HG03432 (cell line): ENCODE results near the gene PARP3.

ENCODE experiments used
- ATAC-seq: cut with Tn5 transposase; IDR thresholded peaks from one replicate; pipeline ENCODE4 v1.9.1; 2021; ENCODE audit warnings: mild to moderate bottlenecking, moderate library complexity; ENCODE audit not compliant: unreplicated experiment

PARP3 gene

GRCh38 chr3:51933471-51934138 lies 8.6 kb upstream of the PARP3 start:
- ATAC-seq: no peak

GRCh38 chr3:51934139-51934850 lies 7.9 kb upstream of the PARP3 start:
- ATAC-seq: no peak

GRCh38 chr3:51934991-51935885 lies 6.9 kb upstream of the PARP3 start:
- ATAC-seq: no peak

- no peak for ATAC-seq
Measured at GRCh38 chr3:51935886-51936755, 6.0 kb upstream of the PARP3 start.

DNA sequence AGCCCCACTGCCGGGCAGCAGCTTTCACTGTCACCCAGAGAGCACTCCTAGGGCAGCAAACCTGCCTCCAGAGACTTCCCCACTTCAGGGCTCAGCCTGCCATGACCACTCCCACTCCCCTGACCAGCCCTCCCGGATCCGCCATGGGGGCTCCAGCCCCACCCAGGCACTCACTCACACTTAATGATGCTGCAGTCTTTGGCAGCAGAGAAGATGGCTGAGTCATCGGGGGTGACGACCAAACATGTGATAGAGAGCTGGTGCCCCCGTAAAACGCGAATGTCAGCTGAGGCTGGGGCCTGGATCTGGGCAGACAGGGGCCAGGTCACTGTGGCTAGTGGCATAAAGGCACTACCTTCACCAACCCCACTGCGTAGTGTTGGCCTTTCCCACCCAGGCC lies 5.1 kb upstream of the PARP3 start:
- ATAC-seq: no peak

DNA sequence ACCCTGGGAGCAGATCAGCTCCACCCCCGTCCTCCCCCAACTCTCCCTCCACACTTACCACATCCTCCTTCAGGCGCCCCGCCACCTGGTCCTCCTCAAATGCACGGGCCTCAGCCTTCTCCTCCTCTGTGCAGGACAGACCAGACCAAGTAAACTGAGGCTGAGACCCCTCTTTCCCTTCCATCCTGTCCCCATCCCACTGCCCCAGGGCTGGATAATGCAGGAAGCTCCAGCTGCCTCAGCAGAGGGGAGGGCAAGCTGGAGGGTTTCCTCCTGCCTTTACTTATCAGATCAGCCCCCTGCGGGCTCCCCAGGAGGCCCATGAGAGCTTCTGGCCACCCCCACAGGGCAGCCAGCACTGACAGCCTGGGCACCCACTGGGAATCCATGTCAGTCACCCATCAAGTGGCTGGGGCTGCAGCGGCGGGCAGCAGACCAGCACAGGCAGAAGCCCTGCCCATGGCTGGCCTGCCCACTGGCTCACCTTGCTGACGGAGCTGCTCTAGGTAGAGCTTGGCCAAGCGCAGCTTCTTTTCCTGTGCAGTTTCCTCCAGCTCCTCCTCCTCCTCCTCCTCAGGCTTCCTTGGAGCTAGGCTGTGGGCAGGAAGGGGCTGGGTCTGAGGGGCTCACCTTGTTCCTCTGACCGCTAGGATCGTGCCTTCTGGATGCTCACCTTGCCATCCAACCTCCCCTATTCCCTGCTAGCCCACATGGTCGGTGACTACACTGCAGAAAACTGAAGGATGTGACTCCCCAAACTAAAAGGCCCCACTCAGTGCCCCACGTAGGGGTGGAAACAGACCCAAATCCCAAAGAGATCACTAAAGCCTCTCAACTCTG lies 4.3 kb upstream of the PARP3 start:
- no peak for ATAC-seq

DNA sequence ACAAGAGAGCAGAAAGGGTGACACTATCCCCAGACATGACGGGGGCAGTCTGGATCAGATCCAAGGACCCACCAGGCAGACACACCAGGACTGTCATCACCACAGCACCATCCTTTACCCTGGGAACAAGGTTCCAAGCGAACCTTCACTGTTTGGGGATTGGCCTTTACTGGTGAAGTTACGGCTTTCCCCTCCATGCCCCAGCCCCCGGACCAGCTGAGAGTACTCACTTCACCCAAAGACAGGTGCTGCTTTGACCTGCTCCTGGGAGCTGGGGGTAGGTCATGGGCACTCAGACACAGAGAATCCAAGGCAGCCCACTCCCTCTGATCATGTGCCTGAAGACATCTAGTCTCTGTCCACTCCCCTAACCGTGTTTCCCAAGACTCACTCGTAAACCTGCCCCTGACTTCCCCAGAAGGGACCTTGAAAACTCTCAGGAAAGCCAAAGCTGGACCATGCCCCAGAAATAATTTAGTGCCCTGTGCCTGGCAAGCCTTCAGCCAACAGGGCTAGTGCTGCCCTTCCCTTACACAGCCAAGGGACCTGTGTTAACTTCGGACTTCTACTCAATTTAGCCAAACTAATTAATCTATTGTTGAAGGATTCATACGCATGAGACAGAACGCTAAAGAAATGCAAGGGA lies 3.3 kb upstream of the PARP3 start:
- ATAC-seq: no peak

- no peak for ATAC-seq
Measured at GRCh38 chr3:51940648-51941462, 1.3 kb upstream of the PARP3 start.

GRCh38 chr3:51941463-51941797 lies 733 bp upstream of the PARP3 start:
- no peak for ATAC-seq

GRCh38 chr3:51942603-51943450 lies 664 bp downstream of the PARP3 start:
- ATAC-seq: peak; percentile 27

GRCh38 chr3:51943451-51944391 lies 1.6 kb downstream of the PARP3 start:
- no peak for ATAC-seq

DNA sequence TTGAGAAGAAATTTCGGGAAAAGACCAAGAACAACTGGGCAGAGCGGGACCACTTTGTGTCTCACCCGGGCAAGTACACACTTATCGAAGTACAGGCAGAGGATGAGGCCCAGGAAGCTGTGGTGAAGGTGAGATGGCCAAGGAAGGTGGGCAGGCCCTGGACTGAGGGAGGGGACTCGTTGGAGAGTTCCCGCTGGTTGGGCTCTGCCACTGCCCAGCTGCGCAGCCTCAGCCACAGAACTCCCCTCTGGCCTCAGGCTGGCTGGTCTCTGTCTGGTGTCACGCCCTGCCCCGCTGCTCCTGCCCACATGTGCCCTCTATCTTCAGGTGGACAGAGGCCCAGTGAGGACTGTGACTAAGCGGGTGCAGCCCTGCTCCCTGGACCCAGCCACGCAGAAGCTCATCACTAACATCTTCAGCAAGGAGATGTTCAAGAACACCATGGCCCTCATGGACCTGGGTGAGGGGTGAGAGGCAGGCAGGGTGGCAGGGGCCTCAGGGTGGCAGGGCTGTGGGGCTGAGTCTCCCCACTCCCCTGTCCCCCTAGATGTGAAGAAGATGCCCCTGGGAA lies 2.4 kb downstream of the PARP3 start:
- no peak for ATAC-seq

- no peak for ATAC-seq
Measured at GRCh38 chr3:51945031-51945840, 3.1 kb downstream of the PARP3 start.

DNA sequence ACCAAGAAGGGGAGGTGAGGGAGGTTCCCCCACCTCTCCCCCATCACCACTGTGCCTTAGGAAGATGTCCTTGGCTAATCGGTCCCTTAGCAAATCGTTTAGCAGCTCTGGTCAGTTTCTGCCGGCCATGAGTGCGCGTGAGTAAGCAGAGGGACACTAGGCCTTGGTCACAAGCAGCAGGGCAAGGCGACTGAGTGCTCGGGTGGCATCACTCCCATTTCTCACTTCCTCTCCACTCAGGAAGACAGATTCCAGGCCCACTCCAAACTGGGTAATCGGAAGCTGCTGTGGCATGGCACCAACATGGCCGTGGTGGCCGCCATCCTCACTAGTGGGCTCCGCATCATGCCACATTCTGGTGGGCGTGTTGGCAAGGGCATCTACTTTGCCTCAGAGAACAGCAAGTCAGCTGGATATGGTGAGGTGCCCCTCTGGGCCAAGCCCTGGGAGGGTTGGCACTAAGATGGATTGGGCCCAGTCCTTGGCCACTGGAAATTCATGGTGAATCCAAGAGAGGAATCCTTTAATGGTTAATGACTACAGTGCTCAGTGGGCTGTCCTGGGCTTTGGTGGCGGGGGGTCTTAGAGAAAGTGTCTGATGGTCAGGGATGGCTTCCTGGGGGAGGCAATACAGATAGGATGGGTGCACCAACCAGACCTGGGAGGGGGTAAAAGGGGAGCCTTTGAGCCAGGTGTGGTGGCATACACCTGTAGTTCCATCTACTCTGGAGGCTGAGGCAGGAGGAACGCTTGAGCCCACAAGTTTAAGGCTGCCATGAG lies 4.0 kb downstream of the PARP3 start:
- ATAC-seq: no peak

DNA sequence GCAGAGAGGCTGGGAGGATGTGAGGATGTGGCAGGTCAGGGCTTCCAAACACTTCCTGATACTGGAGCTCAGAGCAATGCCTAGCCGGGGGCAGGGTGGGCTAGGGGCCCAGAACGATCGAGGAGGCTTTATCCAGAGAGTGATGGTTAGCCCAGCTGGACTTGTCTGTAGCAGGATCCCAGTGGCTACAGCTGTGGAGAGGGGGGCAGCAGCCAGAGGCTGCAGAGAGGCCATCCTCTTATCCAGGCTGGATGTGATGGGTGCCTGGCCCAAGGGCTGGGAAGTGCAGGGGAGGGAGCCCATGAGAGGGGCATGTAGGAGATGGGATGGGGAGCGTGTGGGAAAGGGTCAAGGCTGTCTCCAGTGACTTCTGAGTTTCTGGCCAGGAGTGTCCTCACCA lies 4.6 kb downstream of the PARP3 start:
- no peak for ATAC-seq
